Measurements from ENCODE around the gene CEP70.
"Not testable (repeated sequence)": the region's sequence is repeated elsewhere in the genome, so short reads cannot be mapped to it uniquely, and the experiment has no call there.

CEP70 gene

DNA sequence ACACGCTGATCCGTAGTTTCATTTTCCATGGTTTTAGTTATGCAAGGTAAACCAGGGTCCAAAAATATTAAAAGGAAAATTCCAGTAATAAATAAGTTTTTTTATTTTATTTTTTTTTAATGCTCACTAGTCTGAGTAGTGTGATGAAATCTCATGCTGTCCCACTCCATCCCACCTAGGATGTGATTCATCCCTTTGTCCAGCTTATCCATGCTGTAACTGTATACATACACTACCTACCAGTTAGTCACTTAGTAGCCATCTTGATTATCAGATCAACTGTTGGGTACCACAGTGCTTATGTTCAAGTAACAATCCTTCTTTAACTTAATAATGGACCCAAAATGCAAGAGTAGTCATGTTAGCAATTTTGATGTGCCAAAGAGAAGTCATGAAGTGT, 84.5 kb downstream of the CEP70 start:
- DNase-seq (ENCODE audit: low read depth in 2 of 2), result no peak

DNA sequence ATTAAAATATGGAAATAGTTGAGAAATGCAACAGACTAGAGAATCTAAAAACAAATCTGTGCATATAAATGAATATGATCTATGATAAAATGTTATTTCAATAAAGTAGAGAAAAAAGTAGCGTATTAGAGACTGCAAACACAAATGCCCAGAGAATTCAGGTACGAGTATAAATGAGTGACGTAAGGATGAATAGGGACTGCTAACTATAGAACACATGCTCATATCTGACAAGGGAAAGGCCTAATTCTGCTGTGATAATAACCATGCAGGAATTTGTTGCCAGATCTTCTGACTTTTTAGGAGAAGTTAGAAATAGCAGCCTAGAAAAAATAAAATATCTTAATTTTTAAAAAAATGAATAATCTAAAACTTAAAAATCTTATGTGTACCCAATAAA, 86.5 kb downstream of the CEP70 start:
- DNase-seq (ENCODE audit: low read depth in 2 of 2), result no peak

DNA sequence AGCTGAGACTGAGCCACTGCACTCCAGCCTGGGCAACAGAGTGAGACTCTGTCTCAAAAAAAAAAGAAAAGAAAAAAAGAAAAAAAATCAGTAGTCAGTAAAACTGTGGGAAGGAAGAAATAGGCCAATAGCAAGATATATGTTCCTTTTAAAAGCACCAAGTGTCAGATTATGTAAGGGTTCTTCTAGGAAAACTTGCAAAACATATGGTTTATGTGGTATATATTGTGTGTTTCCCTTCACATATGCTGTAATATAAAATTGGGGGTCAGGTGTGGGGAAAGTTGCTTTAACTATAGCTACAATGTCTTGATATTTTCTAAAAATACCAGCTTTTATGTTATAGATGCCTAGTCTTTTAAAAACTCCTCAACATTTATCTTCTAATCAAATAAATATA, 95.1 kb downstream of the CEP70 start:
- DNase-seq (ENCODE audit: low read depth in 2 of 2), result no peak

GRCh38 chr3:138497851-138498250, 96.2 kb downstream of the CEP70 start:
- DNase-seq (ENCODE audit: low read depth in 2 of 2), result no peak

DNA sequence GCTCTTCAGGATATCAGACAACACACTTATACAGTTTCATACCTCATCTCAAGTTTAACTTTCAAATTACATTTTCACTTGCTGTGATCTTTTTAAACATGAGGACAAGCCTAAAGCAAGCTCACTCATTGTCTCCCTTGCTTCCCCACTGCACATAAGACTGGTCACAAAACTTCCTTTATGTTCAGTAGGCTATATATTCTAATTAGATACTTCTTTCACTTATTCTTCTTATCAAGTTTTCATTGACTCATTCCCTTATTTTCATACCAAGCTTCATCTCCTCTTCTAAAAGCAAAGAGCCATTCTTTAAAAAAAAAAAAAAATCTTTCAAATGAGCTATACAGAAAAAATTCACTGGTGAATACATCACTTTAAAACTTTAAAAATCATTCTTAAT, 97.0 kb downstream of the CEP70 start:
- DNase-seq (ENCODE audit: low read depth in 2 of 2), result no peak

GRCh38 chr3:138496436-138496835, 97.6 kb downstream of the CEP70 start:
- no peak for DNase-seq (ENCODE audit: low read depth in 2 of 2)

- not testable (repeated sequence) for DNase-seq (ENCODE audit: low read depth in 2 of 2)
Observed at GRCh38 chr3:138495638-138496037, 98.4 kb downstream of the CEP70 start.

- no peak for DNase-seq (ENCODE audit: low read depth in 2 of 2)
Observed at GRCh38 chr3:138494607-138494929, 99.5 kb downstream of the CEP70 start.

DNA sequence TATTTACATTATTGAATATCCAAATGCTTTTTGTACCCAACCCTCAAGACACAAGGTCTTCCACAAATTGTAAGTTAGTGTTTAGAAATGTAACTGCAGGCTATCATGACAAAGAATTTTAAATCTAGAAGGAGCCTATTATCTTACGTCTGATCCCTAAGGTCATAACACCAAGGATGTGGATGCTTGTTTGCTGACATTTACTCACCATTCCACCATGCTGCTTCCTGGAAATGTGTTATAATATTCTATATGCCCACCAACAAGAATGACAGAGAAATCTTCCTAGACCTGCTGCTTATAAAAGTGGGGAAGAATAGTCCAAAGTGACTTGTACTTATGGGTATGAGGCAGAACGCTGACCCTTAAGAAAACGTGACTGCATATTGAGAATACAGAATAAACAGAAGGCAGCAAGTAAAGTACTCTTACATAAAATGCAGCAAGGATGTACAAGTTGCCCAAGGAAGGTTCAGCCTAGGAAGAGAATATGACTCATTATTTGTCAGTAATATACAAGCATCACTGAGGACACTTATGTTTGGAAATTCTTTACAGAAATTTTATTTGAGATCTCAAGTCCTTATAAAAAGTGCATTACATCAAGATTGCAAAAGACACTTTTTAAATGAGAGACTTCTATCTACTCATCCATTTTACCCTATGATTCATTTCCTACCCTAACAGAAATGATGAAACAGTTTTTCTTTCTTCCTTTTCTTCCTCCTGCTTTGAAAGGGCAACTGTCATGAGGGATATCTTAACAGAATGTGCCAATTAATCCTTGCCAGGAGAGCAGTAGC, 100.1 kb downstream of the CEP70 start:
- no peak for DNase-seq (ENCODE audit: low read depth in 2 of 2)

- no peak for DNase-seq (ENCODE audit: low read depth in 2 of 2)
Observed at GRCh38 chr3:138492980-138493675, 100.9 kb downstream of the CEP70 start.

- no peak for DNase-seq (ENCODE audit: low read depth in 2 of 2)
Observed at GRCh38 chr3:138491971-138492370, 102.1 kb downstream of the CEP70 start.

- not testable (repeated sequence) for DNase-seq (ENCODE audit: low read depth in 2 of 2)
Observed at GRCh38 chr3:138486580-138486979, 107.5 kb downstream of the CEP70 start.

DNA sequence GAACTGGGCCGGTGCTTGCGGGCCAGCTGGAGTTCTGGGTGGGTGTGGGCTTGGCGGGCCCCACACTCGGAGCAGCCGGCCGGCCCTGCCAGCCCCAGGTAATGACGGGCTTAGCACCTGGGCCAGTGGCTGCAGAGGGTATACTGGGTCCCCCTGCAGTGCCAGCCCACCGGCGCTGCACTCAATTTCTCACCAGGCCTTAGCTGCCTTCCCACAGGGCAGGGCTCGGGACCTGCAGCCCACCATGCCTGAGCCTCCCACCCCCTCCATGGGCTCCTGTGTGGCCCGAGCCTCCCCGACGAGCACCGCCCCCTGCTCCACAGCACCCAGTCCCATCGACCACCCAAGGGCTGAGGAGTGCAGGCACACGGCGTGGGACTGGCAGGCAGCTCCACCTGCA, 109.4 kb downstream of the CEP70 start:
- not testable (repeated sequence) for DNase-seq (ENCODE audit: low read depth in 2 of 2)

DNA sequence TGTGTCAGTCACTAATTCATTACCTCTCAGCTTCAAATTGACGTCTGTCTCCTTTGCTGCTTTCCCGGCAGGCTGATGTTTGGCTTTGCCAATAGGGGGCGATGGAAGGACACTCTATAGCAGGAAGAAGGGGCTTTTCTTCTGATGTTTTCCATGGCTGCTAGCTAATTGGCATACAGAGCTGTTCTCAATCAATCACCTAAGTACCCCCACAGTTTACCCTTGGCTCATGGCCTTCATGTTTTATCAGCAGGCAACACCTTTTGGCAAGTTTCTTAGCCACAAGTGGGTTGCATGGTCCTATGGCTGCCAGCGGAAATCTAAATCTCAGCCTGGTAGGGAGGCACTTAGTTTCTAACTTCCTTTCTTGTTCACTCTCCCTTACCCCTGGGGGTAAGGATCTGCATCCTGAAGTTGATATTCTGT, 114.6 kb downstream of the CEP70 start:
- no peak for DNase-seq (ENCODE audit: low read depth in 2 of 2)

GRCh38 chr3:138477801-138478200, 116.3 kb downstream of the CEP70 start:
- no peak for DNase-seq (ENCODE audit: low read depth in 2 of 2)

GRCh38 chr3:138477120-138477519, 116.9 kb downstream of the CEP70 start:
- no peak for DNase-seq (ENCODE audit: low read depth in 2 of 2)

DNA sequence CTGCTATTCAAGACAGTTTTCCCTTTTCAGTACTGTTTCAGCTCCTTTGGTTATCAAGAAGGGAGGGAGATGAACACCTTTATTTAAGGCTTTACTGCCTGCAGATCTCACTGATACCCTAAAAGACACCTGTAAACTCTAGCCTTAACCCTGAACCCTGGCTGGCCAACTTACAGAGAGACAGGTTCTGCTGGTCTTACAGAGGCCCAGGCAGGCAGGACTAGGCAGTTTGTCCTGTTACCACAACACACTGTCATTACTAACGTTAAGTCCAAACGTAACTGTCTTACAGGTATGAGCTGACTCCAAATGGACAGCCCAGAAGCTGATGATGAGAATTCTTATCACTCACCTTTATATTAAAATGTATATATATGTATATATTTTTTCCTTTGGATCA, 117.5 kb downstream of the CEP70 start:
- no peak for DNase-seq (ENCODE audit: low read depth in 2 of 2)

GRCh38 chr3:138474163-138474562, 119.9 kb downstream of the CEP70 start:
- DNase-seq (ENCODE audit: low read depth in 2 of 2), result no peak

GRCh38 chr3:138473391-138473790, 120.7 kb downstream of the CEP70 start:
- no peak for DNase-seq (ENCODE audit: low read depth in 2 of 2)

DNA sequence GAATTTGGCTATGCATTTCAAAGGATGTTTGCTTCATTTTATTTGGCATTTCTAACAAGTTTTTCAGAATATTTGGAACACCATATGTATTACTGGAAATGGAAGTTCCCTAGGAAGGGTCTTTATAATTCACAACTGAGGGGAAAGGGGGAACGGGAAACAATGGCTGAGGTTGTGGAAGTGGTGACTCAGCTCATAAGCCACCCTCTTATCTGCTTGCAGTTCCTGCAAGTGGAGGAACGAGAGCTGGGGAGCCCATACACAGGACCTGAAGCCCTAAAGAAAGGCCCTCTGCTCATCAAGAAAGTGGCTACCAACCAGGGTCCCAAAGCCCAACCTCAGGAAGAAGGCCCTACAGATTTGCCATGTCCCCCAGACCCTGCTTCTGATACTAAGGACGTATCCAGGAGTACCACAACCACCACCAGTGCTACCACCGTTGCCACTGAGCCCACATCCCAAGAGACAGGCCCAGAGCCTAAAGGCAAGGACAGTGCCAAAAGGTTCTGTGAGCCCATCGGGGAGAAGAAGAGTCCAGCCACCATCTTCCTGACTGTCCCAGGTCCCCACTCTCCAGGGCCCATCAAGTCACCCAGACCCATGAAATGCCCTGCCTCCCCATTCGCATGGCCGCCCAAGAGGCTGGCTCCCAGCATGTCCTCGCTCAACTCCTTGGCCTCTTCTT, 121.8 kb downstream of the CEP70 start:
- no peak for DNase-seq (ENCODE audit: low read depth in 2 of 2)

DNA sequence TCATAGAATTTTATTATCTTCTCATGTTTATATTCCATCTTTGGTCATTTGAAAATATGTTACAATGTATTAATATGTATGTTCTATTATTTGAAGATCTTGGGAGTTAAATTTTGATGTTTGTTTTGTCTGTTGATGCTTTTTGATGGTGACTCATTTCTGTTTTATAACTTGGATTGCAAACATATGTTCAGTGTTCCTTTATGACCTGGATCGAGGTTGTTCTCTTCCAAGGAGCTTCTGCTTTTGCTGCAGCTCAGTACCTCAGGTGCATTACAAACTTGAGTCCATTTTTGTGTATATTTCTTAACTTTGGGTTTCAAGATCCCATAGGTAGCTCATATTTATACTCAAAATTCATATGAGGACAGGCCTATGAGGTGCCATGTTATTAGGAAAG, 122.6 kb downstream of the CEP70 start:
- no peak for DNase-seq (ENCODE audit: low read depth in 2 of 2)

DNA sequence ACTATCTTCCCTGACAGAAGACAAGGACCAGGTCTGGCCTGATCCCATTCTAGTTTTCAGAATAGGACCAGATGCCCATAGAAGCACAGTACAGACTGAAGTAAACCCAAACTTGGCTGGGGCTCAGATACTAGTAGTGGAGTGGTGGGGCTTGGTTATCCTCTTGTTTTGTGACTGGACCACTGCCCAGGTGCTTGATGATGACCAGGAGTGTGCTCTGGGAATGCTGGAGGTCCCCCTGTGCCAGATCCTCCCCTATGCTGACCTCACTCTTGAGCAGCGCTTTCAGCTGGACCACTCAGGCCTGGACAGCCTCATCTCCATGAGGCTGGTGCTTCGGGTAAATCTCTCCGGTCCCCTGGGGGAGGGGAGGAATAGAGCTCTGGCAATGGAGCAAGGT, 123.4 kb downstream of the CEP70 start:
- no peak for DNase-seq (ENCODE audit: low read depth in 2 of 2)

- DNase-seq (ENCODE audit: low read depth in 2 of 2), result no peak
Observed at GRCh38 chr3:138469874-138470273, 124.2 kb downstream of the CEP70 start.
